Measurements from ENCODE around the gene TENM4.

- no peak for TF ChIP-seq CTCF (IDR thresholded peaks at IDR 0.05)
- no peak for TF ChIP-seq REST (IDR thresholded peaks at IDR 0.05; ENCODE audit: insufficient read depth in 1 of 2, low read depth in 2 of 2, low read length in 1 of 2)
- no peak for TF ChIP-seq SIN3A (IDR thresholded peaks at IDR 0.05; ENCODE audit: borderline replicate concordance, insufficient read depth, low read depth, low read length)
Measured at GRCh38 chr11:78768971-78769370, 671.9 kb downstream of the TENM4 start.
